Measurements from ENCODE around the gene CLEC3B.

- TF ChIP-seq CTCF (IDR thresholded peaks at IDR 0.05): no peak
- no peak for TF ChIP-seq POLR2A (IDR thresholded peaks at IDR 0.05)
Observed at GRCh38 chr3:45029661-45030060, 3.6 kb downstream of the CLEC3B start.
